Astrocyte (in vitro differentiated cells and primary cell): ENCODE results near the gene FGD4. TPM values are rescaled to one million over a fixed set of nuclear protein-coding genes. Genes with fewer than 3 reads are reported as not detected.
A peak's percentile ranks its signal among the peaks of the same experiment; 100 is the strongest.

Source experiments
- DNase-seq: peaks from one replicate; pipeline ENCODE4 v3.0.0-alpha.2; 2010; ENCODE audit warnings: low read depth
- FAIRE-seq: peaks from 2 replicates; lab custom pipeline; 2011; peaks lifted over from hg19 to GRCh38; lab: Jason Lieb, UNC
- H2AFZ ChIP-seq: 2 replicates; pipeline ENCODE4 v1.6.0; 2012; ENCODE audit warnings: low read depth, low read length, inconsistent platforms
- H3K27ac ChIP-seq: 2 replicates; pipeline ENCODE4 v1.5.1; 2011; ENCODE audit warnings: low read depth, low read length, inconsistent platforms
- H3K27me3 ChIP-seq: 2 replicates; pipeline ENCODE4 v1.6.0; 2011; ENCODE audit warnings: low read length, inconsistent platforms; ENCODE audit not compliant: insufficient read depth
- H3K36me3 ChIP-seq: 2 replicates; pipeline ENCODE4 v1.5.1; 2011; ENCODE audit warnings: low read length, inconsistent platforms; ENCODE audit not compliant: insufficient read depth
- H3K4me1 ChIP-seq: 2 replicates; pipeline ENCODE4 v1.5.1; 2011; ENCODE audit warnings: low read length, inconsistent platforms; ENCODE audit not compliant: insufficient read depth
- H3K4me2 ChIP-seq: 2 replicates; pipeline ENCODE4 v1.6.0; 2012; ENCODE audit warnings: low read length, inconsistent platforms
- H3K4me3 ChIP-seq: 2 replicates; pipeline ENCODE4 v1.5.1; 2011; ENCODE audit warnings: low read depth, mild to moderate bottlenecking, low read length, inconsistent platforms; ENCODE audit not compliant: insufficient read depth
- H3K79me2 ChIP-seq: 2 replicates; pipeline ENCODE4 v1.6.0; 2012; ENCODE audit warnings: mild to moderate bottlenecking, low read length, inconsistent platforms; ENCODE audit not compliant: insufficient read depth
- H3K9ac ChIP-seq: 2 replicates; pipeline ENCODE4 v1.6.0; 2012; ENCODE audit warnings: mild to moderate bottlenecking, low read length, inconsistent platforms
- H3K9me3 ChIP-seq: 2 replicates; pipeline ENCODE4 v1.5.1; 2012; ENCODE audit warnings: low read depth, mild to moderate bottlenecking, low read length, inconsistent platforms; ENCODE audit not compliant: insufficient read depth
- H4K20me1 ChIP-seq: 2 replicates; pipeline ENCODE4 v1.6.0; 2012; ENCODE audit warnings: low read length, inconsistent platforms; ENCODE audit not compliant: insufficient read depth
- H3K27ac Mint-ChIP-seq: one replicate; pipeline ENCODE4 v1.8.0; 2021; ENCODE audit warnings: mild to moderate bottlenecking, mixed read lengths; ENCODE audit not compliant: unreplicated experiment
- H3K27me3 Mint-ChIP-seq: one replicate; pipeline ENCODE4 v1.8.0; 2021; ENCODE audit warnings: low read depth, mixed read lengths; ENCODE audit not compliant: unreplicated experiment
- H3K36me3 Mint-ChIP-seq: one replicate; pipeline ENCODE4 v1.8.0; 2021; ENCODE audit warnings: low read depth, mixed read lengths; ENCODE audit not compliant: unreplicated experiment
- H3K4me1 Mint-ChIP-seq: one replicate; pipeline ENCODE4 v1.8.0; 2021; ENCODE audit warnings: low read depth, mixed read lengths; ENCODE audit not compliant: unreplicated experiment
- H3K4me3 Mint-ChIP-seq: one replicate; pipeline ENCODE4 v1.8.0; 2021; ENCODE audit warnings: mild to moderate bottlenecking, moderate library complexity, mixed read lengths; ENCODE audit not compliant: unreplicated experiment
- H3K9me3 Mint-ChIP-seq: one replicate; pipeline ENCODE4 v1.8.0; 2021; ENCODE audit warnings: mild to moderate bottlenecking, mixed read lengths; ENCODE audit not compliant: unreplicated experiment
- CTCF ChIP-seq: IDR thresholded peaks from 2 replicates; pipeline ENCODE4 v1.5.1; 2011; ENCODE audit warnings: low read depth, mild to moderate bottlenecking, inconsistent platforms, low read length, moderate library complexity; ENCODE audit not compliant: insufficient read depth
- EZH2 ChIP-seq: IDR thresholded peaks from 2 replicates; pipeline ENCODE4 v1.6.1; 2012; ENCODE audit warnings: mild to moderate bottlenecking, low read length, inconsistent platforms; ENCODE audit not compliant: insufficient read depth
- total RNA-seq: library from RNA; stranded (reverse); gene quantifications from 2 replicates; pipeline ENCODE4 v1.2.1, GENCODE V29; 2021

FGD4 gene
- total RNA-seq, 1 donor from 2014 or later = 18.7 TPM

- Histone ChIP-seq H3K27me3 (no peaks in the 10 kb centered on the region), H3K79me2 (peaks cover 62% of the 10 kb centered on the region), H3K4me1 (peaks cover 5% of the 10 kb centered on the region), H4K20me1 (peaks cover 14% of the 10 kb centered on the region), H3K27ac (peak overlapping the region; percentile 84), H3K4me2 (peak overlapping the region; percentile 85), H2AFZ (no peak overlapping the region), H3K9ac (peak overlapping the region; percentile 88), H3K4me3 (peak overlapping the region; percentile 71), H3K9me3 (no peaks in the 10 kb centered on the region), H3K36me3 (no peaks in the 10 kb centered on the region)
- DNase-seq (no peak), FAIRE-seq (no peak)
- no peaks in the 10 kb centered on the region for H3K36me3 Mint-ChIP-seq
- no peaks in the 10 kb centered on the region for H3K9me3 Mint-ChIP-seq
- H3K27ac Mint-ChIP-seq = no peak overlapping the region
- no peak for TF ChIP-seq CTCF
- no peak for TF ChIP-seq EZH2
- peak overlapping the region; percentile 61 for H3K4me3 Mint-ChIP-seq
- H3K27me3 Mint-ChIP-seq = no peaks in the 10 kb centered on the region
- H3K4me1 Mint-ChIP-seq = peaks cover 25% of the 10 kb centered on the region
Measured at GRCh38 chr12:32536000-32536345, 136.6 kb downstream of the FGD4 start.

- no peak overlapping the region for H3K4me2 ChIP-seq
- no peaks in the 10 kb centered on the region for H3K36me3 Mint-ChIP-seq
Measured at GRCh38 chr12:32541754-32542374, 142.5 kb downstream of the FGD4 start.

More at GRCh38 chr12:32541754-32542374, 142.5 kb downstream of the FGD4 start:
- H3K27ac ChIP-seq = no peak overlapping the region
- H3K9ac ChIP-seq = no peak overlapping the region
- no peaks in the 10 kb centered on the region for H3K4me1 ChIP-seq
- H3K27me3 ChIP-seq = no peaks in the 10 kb centered on the region
- no peak overlapping the region for H3K4me3 ChIP-seq
- H3K36me3 ChIP-seq = no peaks in the 10 kb centered on the region
- DNase-seq = no peak
- no peaks in the 10 kb centered on the region for H3K27me3 Mint-ChIP-seq
- H3K79me2 ChIP-seq = peaks cover 92% of the 10 kb centered on the region
- H3K9me3 ChIP-seq = no peaks in the 10 kb centered on the region
- peaks cover 37% of the 10 kb centered on the region for H4K20me1 ChIP-seq
- TF ChIP-seq CTCF (no peak), EZH2 (no peak)
- H2AFZ ChIP-seq = no peak overlapping the region
- peaks cover 2% of the 10 kb centered on the region for H3K9me3 Mint-ChIP-seq
- H3K4me3 Mint-ChIP-seq = no peak overlapping the region
- peaks cover 19% of the 10 kb centered on the region for H3K4me1 Mint-ChIP-seq
- FAIRE-seq = no peak
- no peak overlapping the region for H3K27ac Mint-ChIP-seq
